ENCODE measurements around the gene USP4.
"Not testable (repeated sequence)": the region's sequence is repeated elsewhere in the genome, so short reads cannot be mapped to it uniquely, and the experiment has no call there.

USP4 gene

GRCh38 chr3:49346797-49347251, 7.0 kb upstream of the USP4 start:
- no peaks in the 10 kb centered on the region for H3K36me3 ChIP-seq (ENCODE audit: control insufficient read depth, insufficient read depth, low read length)
- no peaks in the 10 kb centered on the region for H3K9me3 ChIP-seq (ENCODE audit: control insufficient read depth, insufficient read depth, low read length)
- no peaks in the 10 kb centered on the region for H3K4me1 ChIP-seq (ENCODE audit: control insufficient read depth, insufficient read depth, low read length)
- no peak overlapping the region for H3K9ac ChIP-seq (ENCODE audit: low read depth, low read length)
- H3K27me3 ChIP-seq (ENCODE audit: control insufficient read depth, insufficient read depth, low read length): no peaks in the 10 kb centered on the region
- H3K4me3 ChIP-seq (ENCODE audit: low read depth, low read length): no peak overlapping the region

DNA sequence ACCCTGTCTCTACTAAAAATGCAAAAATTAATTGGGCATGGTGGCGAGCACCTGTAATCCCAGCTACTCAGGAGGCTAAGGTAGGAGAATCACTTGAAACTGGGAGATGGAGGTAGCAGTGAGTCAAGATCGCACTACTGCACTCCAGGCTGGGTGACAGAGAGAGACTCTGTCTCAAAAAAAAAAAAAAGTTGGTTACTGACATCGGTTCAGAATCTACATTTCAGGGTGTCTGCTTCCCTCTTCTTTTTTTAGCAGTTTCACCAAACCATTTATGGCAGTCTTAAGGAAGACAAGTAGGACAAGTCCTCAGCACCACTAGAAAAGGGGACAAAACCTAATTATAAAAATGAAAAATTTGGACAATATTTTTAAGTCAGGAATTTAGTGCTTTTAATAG, 3.3 kb upstream of the USP4 start:
- no peak overlapping the region for H3K9ac ChIP-seq (ENCODE audit: low read depth, low read length)
- no peaks in the 10 kb centered on the region for H3K4me1 ChIP-seq (ENCODE audit: control insufficient read depth, insufficient read depth, low read length)
- H3K9me3 ChIP-seq (ENCODE audit: control insufficient read depth, insufficient read depth, low read length): no peaks in the 10 kb centered on the region
- no peak overlapping the region for H3K4me3 ChIP-seq (ENCODE audit: low read depth, low read length)
- H3K27me3 ChIP-seq (ENCODE audit: control insufficient read depth, insufficient read depth, low read length): no peaks in the 10 kb centered on the region
- H3K36me3 ChIP-seq (ENCODE audit: control insufficient read depth, insufficient read depth, low read length): no peaks in the 10 kb centered on the region

DNA sequence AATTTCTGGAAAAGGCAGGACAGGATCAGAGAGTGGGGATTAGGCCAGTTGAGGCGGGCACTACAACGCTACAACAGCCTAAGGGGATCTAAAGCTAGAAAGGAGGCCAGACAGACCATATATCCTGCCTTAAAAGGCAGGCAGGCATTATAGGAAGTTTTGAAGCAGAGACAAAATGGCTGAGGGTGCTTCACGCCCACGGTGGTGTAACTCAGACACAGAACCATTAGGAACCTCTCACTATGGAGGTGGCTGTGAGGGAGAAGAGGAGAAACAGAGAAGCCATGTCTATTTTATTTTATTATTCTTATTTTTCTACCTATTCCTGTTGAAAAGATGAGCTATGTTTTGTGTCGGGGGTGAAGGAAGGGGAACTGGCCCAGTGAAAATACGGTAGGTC, 2.1 kb upstream of the USP4 start:
- H3K4me3 ChIP-seq (ENCODE audit: low read depth, low read length): no peak overlapping the region
- H3K9me3 ChIP-seq (ENCODE audit: control insufficient read depth, insufficient read depth, low read length): no peaks in the 10 kb centered on the region
- H3K9ac ChIP-seq (ENCODE audit: low read depth, low read length): no peak overlapping the region
- H3K36me3 ChIP-seq (ENCODE audit: control insufficient read depth, insufficient read depth, low read length): no peaks in the 10 kb centered on the region
- no peaks in the 10 kb centered on the region for H3K4me1 ChIP-seq (ENCODE audit: control insufficient read depth, insufficient read depth, low read length)
- H3K27me3 ChIP-seq (ENCODE audit: control insufficient read depth, insufficient read depth, low read length): no peaks in the 10 kb centered on the region

DNA sequence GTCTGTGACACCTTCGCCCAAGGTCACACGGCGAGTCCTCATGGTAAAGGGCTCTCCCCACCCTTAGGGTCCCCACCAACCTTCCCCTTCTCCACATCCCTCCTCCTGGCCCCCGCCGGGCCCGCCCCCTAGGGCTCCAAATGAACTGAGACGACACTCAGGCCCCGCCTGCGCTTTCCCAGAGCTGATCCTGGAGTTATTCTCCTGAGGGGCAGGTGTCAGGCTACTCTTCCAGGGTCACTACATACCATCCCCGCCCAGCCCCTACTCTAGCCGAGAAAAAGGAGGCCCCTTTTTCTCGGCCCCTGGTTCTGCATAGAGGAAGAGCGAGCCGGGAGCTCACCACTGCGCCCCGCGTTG, 292 bp downstream of the USP4 start:
- no peaks in the 10 kb centered on the region for H3K9me3 ChIP-seq (ENCODE audit: control insufficient read depth, insufficient read depth, low read length)
- H3K36me3 ChIP-seq (ENCODE audit: control insufficient read depth, insufficient read depth, low read length): peaks cover 7% of the 10 kb centered on the region
- no peaks in the 10 kb centered on the region for H3K27me3 ChIP-seq (ENCODE audit: control insufficient read depth, insufficient read depth, low read length)
- H3K4me1 ChIP-seq (ENCODE audit: control insufficient read depth, insufficient read depth, low read length): no peaks in the 10 kb centered on the region
- H3K9ac ChIP-seq (ENCODE audit: low read depth, low read length): peak overlapping the region; percentile 87
- peak overlapping the region; percentile 74 for H3K4me3 ChIP-seq (ENCODE audit: low read depth, low read length)

- H3K9ac ChIP-seq (ENCODE audit: low read depth, low read length): no peak overlapping the region
- H3K4me3 ChIP-seq (ENCODE audit: low read depth, low read length): no peak overlapping the region
- peaks cover 21% of the 10 kb centered on the region for H3K36me3 ChIP-seq (ENCODE audit: control insufficient read depth, insufficient read depth, low read length)
- H3K4me1 ChIP-seq (ENCODE audit: control insufficient read depth, insufficient read depth, low read length): no peaks in the 10 kb centered on the region
- H3K27me3 ChIP-seq (ENCODE audit: control insufficient read depth, insufficient read depth, low read length): no peaks in the 10 kb centered on the region
- no peaks in the 10 kb centered on the region for H3K9me3 ChIP-seq (ENCODE audit: control insufficient read depth, insufficient read depth, low read length)
Measured at GRCh38 chr3:49333916-49334633, 5.8 kb downstream of the USP4 start.

- no peaks in the 10 kb centered on the region for H3K9me3 ChIP-seq (ENCODE audit: control insufficient read depth, insufficient read depth, low read length)
- H3K9ac ChIP-seq (ENCODE audit: low read depth, low read length): no peak overlapping the region
- peaks cover 21% of the 10 kb centered on the region for H3K36me3 ChIP-seq (ENCODE audit: control insufficient read depth, insufficient read depth, low read length)
- H3K4me1 ChIP-seq (ENCODE audit: control insufficient read depth, insufficient read depth, low read length): no peaks in the 10 kb centered on the region
- H3K4me3 ChIP-seq (ENCODE audit: low read depth, low read length): no peak overlapping the region
- no peaks in the 10 kb centered on the region for H3K27me3 ChIP-seq (ENCODE audit: control insufficient read depth, insufficient read depth, low read length)
Measured at GRCh38 chr3:49333091-49333490, 6.8 kb downstream of the USP4 start.

DNA sequence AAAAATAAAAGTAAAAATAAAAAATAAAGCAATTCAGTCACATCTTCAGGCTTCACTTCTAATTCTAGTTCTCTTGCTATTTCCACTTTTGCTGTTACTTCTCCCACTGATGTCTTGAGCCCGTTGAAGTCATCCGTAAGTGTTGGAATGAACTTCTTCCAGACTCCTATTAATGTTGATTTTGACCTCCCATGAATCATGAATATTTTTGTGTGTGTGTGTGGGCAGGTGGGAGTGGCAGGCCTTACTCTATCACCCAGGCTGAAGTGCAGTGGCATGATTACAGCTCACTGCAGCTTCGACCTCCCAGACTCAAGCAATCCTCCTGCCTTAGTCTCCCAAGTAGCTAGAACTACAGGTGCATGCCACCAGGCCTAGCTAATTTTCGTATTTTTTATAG, 10.7 kb downstream of the USP4 start:
- H3K9me3 ChIP-seq (ENCODE audit: control insufficient read depth, insufficient read depth, low read length): no peaks in the 10 kb centered on the region
- H3K9ac ChIP-seq (ENCODE audit: low read depth, low read length): no peak overlapping the region
- no peaks in the 10 kb centered on the region for H3K4me1 ChIP-seq (ENCODE audit: control insufficient read depth, insufficient read depth, low read length)
- H3K4me3 ChIP-seq (ENCODE audit: low read depth, low read length): no peak overlapping the region
- H3K36me3 ChIP-seq (ENCODE audit: control insufficient read depth, insufficient read depth, low read length): peaks cover 20% of the 10 kb centered on the region
- H3K27me3 ChIP-seq (ENCODE audit: control insufficient read depth, insufficient read depth, low read length): no peaks in the 10 kb centered on the region

DNA sequence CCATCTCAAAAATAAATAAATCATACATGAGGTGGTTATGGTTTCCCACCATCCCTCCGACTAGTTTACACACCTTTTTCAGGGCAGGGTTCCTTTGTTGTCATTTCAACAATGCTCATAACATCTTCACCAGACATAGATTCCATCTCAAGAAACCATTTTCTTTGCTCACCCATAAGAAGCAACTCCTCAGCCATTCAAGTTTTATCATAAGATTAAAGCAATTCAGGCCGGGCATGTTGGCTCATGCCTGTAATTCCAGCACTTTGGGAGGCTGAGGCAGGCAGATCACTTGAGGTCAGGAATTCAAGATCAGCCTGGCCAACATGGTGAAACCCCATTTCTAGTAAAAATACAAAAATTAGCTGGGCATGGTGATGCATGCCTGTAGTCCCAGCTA, 11.5 kb downstream of the USP4 start:
- H3K4me3 ChIP-seq (ENCODE audit: low read depth, low read length); H3K9me3 ChIP-seq (ENCODE audit: control insufficient read depth, insufficient read depth, low read length); H3K9ac ChIP-seq (ENCODE audit: low read depth, low read length); H3K27me3 ChIP-seq (ENCODE audit: control insufficient read depth, insufficient read depth, low read length); H3K4me1 ChIP-seq (ENCODE audit: control insufficient read depth, insufficient read depth, low read length): not testable (repeated sequence)
- H3K36me3 ChIP-seq (ENCODE audit: control insufficient read depth, insufficient read depth, low read length): peaks cover 19% of the 10 kb centered on the region

- Histone ChIP-seq H3K27me3 (ENCODE audit: control insufficient read depth, insufficient read depth, low read length) (no peaks in the 10 kb centered on the region), H3K36me3 (ENCODE audit: control insufficient read depth, insufficient read depth, low read length) (peaks cover 18% of the 10 kb centered on the region), H3K9me3 (ENCODE audit: control insufficient read depth, insufficient read depth, low read length) (no peaks in the 10 kb centered on the region), H3K4me1 (ENCODE audit: control insufficient read depth, insufficient read depth, low read length) (no peaks in the 10 kb centered on the region), H3K9ac (ENCODE audit: low read depth, low read length) (no peak overlapping the region), H3K4me3 (ENCODE audit: low read depth, low read length) (no peak overlapping the region)
Measured at GRCh38 chr3:49327485-49327884, 12.4 kb downstream of the USP4 start.

DNA sequence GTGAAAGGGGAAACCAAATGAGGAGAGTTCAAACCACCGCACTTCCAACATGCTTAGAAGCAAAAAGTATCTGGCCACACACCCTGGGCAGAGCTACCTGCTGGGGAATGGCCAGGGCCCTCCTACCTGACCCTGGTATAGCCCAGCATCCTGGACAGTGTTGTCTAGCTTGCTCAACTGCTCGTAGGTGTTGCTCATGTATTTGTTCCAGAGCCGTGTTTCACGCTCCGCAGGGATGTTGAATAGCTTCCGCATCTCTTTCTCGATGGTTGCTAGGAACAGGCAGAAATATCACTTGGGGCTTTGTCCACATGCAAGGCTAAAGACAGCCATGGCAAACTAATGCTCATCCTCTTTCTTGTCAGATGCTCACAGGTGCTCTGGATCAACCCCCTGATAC, 15.1 kb downstream of the USP4 start:
- peaks cover 18% of the 10 kb centered on the region for H3K36me3 ChIP-seq (ENCODE audit: control insufficient read depth, insufficient read depth, low read length)
- H3K4me3 ChIP-seq (ENCODE audit: low read depth, low read length): no peak overlapping the region
- no peak overlapping the region for H3K9ac ChIP-seq (ENCODE audit: low read depth, low read length)
- no peaks in the 10 kb centered on the region for H3K4me1 ChIP-seq (ENCODE audit: control insufficient read depth, insufficient read depth, low read length)
- H3K9me3 ChIP-seq (ENCODE audit: control insufficient read depth, insufficient read depth, low read length): no peaks in the 10 kb centered on the region
- H3K27me3 ChIP-seq (ENCODE audit: control insufficient read depth, insufficient read depth, low read length): no peaks in the 10 kb centered on the region

DNA sequence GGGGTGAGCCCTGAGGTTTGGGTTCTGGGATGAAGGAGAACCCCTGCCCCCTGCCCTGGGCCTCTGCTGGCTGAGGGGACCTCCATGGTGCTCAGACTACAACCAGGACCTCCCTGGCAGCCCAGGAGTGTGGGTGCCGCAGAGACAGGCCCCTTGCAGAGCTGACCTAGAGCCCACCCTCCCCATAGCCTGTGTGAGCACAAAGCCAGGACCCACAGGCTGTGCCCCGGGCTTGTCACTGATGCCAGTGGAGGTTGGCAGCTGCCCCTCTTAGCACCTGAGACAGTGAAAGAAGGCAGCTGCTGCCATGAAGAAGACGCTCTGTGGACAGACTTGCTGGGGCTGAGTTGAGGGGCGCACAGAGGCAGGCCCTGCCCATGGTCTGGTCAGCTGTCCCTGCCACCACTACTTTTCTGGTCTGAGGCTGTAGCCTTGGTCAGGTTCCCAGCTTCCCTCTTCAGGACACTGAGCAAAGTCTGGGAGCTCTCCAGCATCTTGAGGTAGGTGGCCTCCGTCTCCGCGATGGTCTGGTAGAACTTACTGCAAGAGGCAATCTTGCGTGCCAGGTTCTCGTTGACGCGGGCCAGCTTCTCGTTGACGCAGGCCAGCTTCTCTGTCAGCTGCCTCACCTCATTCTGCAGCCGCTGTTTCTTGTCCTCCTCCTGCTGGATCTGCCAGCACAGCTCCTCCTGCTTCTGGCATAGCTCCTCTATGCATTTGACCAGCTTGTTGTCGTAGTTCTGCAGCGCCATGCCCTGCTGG, 23.0 kb downstream of the USP4 start:
- H3K27me3 ChIP-seq (ENCODE audit: control insufficient read depth, insufficient read depth, low read length): no peaks in the 10 kb centered on the region

More for the DNA sequence above, 23.0 kb downstream of the USP4 start:
- Histone ChIP-seq H3K9me3 (ENCODE audit: control insufficient read depth, insufficient read depth, low read length) (no peaks in the 10 kb centered on the region), H3K9ac (ENCODE audit: low read depth, low read length) (no peak overlapping the region), H3K4me1 (ENCODE audit: control insufficient read depth, insufficient read depth, low read length) (no peaks in the 10 kb centered on the region), H3K36me3 (ENCODE audit: control insufficient read depth, insufficient read depth, low read length) (peaks cover 7% of the 10 kb centered on the region), H3K4me3 (ENCODE audit: low read depth, low read length) (no peak overlapping the region)
